ENCODE results near the gene ECT2L. TPM values are rescaled to one million over a fixed set of nuclear protein-coding genes. Genes with fewer than 3 reads are reported as not detected.

The ECT2L gene
- total and polyA plus RNA-seq, 2 experiments from 2014 or later: 0.03 to 0.15 TPM

DNA sequence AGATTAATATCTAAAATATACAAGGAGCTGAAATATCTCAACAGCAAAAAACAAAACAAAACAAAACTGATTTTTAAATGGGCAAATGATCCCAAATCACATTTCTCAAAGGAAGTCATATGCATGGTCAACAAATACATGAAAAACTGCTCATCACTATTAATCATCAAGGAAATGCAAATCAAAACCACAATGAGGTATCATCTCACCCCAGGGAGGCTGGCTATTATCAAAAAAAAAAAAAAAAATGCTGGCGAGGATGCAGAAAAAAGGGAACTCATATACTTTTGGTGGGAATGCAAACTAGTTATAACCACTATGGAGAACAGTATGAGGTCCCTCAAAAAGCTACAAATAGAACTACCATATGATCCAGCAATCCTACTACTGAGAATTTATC is 157.6 kb downstream of the ECT2L start:
- Histone ChIP-seq H2AFZ (no peak overlapping the region), H3K27me3 (ENCODE audit: insufficient read depth) (no peaks in the 10 kb centered on the region), H3K4me3 (no peak overlapping the region), H3F3A (replicated peaks; ENCODE audit: low read depth) (no peaks in the 10 kb centered on the region), H3K36me3 (ENCODE audit: insufficient read depth) (no peaks in the 10 kb centered on the region), H3K4me1 (ENCODE audit: insufficient read depth) (peaks cover 27% of the 10 kb centered on the region), H3K79me2 (replicated peaks; ENCODE audit: insufficient read depth) (peaks cover 100% of the 10 kb centered on the region), H3K9me2 (ENCODE audit: insufficient read depth) (no peaks in the 10 kb centered on the region), H3K4me2 (no peak overlapping the region), H3K27ac (ENCODE audit: low read depth) (no peak overlapping the region), H4K20me1 (replicated peaks; ENCODE audit: insufficient read depth) (peaks cover 10% of the 10 kb centered on the region)
- no peak for ATAC-seq
- TF ChIP-seq, protein P1, sequence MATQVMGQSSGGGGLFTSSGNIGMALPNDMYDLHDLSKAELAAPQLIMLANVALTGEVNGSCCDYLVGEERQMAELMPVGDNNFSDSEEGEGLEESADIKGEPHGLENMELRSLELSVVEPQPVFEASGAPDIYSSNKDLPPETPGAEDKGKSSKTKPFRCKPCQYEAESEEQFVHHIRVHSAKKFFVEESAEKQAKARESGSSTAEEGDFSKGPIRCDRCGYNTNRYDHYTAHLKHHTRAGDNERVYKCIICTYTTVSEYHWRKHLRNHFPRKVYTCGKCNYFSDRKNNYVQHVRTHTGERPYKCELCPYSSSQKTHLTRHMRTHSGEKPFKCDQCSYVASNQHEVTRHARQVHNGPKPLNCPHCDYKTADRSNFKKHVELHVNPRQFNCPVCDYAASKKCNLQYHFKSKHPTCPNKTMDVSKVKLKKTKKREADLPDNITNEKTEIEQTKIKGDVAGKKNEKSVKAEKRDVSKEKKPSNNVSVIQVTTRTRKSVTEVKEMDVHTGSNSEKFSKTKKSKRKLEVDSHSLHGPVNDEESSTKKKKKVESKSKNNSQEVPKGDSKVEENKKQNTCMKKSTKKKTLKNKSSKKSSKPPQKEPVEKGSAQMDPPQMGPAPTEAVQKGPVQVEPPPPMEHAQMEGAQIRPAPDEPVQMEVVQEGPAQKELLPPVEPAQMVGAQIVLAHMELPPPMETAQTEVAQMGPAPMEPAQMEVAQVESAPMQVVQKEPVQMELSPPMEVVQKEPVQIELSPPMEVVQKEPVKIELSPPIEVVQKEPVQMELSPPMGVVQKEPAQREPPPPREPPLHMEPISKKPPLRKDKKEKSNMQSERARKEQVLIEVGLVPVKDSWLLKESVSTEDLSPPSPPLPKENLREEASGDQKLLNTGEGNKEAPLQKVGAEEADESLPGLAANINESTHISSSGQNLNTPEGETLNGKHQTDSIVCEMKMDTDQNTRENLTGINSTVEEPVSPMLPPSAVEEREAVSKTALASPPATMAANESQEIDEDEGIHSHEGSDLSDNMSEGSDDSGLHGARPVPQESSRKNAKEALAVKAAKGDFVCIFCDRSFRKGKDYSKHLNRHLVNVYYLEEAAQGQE (IDR thresholded peaks at IDR 0.05; ENCODE audit: unreplicated experiment): no peak
- TF ChIP-seq, protein P2, sequence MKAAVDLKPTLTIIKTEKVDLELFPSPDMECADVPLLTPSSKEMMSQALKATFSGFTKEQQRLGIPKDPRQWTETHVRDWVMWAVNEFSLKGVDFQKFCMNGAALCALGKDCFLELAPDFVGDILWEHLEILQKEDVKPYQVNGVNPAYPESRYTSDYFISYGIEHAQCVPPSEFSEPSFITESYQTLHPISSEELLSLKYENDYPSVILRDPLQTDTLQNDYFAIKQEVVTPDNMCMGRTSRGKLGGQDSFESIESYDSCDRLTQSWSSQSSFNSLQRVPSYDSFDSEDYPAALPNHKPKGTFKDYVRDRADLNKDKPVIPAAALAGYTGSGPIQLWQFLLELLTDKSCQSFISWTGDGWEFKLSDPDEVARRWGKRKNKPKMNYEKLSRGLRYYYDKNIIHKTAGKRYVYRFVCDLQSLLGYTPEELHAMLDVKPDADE (IDR thresholded peaks at IDR 0.05): no peak
- TF ChIP-seq ZNF331 (CRISPR knock-in tag; IDR thresholded peaks at IDR 0.05; ENCODE audit: low read depth) (no peak), STAT1 (IDR thresholded peaks at IDR 0.05; ENCODE audit: unreplicated experiment) (no peak), EZH2 (IDR thresholded peaks at IDR 0.05; ENCODE audit: low read depth, unreplicated experiment) (no peak), NANOG (IDR thresholded peaks at IDR 0.05; ENCODE audit: borderline replicate concordance) (no peak), ZNF114 (CRISPR knock-in tag; IDR thresholded peaks at IDR 0.05) (no peak), CREB1 (CRISPR knock-in tag; IDR thresholded peaks at IDR 0.05; ENCODE audit: low read depth) (no peak), EZH2phosphoT487 (IDR thresholded peaks at IDR 0.05; ENCODE audit: unreplicated experiment) (no peak)
- TF ChIP-seq, protein P3, sequence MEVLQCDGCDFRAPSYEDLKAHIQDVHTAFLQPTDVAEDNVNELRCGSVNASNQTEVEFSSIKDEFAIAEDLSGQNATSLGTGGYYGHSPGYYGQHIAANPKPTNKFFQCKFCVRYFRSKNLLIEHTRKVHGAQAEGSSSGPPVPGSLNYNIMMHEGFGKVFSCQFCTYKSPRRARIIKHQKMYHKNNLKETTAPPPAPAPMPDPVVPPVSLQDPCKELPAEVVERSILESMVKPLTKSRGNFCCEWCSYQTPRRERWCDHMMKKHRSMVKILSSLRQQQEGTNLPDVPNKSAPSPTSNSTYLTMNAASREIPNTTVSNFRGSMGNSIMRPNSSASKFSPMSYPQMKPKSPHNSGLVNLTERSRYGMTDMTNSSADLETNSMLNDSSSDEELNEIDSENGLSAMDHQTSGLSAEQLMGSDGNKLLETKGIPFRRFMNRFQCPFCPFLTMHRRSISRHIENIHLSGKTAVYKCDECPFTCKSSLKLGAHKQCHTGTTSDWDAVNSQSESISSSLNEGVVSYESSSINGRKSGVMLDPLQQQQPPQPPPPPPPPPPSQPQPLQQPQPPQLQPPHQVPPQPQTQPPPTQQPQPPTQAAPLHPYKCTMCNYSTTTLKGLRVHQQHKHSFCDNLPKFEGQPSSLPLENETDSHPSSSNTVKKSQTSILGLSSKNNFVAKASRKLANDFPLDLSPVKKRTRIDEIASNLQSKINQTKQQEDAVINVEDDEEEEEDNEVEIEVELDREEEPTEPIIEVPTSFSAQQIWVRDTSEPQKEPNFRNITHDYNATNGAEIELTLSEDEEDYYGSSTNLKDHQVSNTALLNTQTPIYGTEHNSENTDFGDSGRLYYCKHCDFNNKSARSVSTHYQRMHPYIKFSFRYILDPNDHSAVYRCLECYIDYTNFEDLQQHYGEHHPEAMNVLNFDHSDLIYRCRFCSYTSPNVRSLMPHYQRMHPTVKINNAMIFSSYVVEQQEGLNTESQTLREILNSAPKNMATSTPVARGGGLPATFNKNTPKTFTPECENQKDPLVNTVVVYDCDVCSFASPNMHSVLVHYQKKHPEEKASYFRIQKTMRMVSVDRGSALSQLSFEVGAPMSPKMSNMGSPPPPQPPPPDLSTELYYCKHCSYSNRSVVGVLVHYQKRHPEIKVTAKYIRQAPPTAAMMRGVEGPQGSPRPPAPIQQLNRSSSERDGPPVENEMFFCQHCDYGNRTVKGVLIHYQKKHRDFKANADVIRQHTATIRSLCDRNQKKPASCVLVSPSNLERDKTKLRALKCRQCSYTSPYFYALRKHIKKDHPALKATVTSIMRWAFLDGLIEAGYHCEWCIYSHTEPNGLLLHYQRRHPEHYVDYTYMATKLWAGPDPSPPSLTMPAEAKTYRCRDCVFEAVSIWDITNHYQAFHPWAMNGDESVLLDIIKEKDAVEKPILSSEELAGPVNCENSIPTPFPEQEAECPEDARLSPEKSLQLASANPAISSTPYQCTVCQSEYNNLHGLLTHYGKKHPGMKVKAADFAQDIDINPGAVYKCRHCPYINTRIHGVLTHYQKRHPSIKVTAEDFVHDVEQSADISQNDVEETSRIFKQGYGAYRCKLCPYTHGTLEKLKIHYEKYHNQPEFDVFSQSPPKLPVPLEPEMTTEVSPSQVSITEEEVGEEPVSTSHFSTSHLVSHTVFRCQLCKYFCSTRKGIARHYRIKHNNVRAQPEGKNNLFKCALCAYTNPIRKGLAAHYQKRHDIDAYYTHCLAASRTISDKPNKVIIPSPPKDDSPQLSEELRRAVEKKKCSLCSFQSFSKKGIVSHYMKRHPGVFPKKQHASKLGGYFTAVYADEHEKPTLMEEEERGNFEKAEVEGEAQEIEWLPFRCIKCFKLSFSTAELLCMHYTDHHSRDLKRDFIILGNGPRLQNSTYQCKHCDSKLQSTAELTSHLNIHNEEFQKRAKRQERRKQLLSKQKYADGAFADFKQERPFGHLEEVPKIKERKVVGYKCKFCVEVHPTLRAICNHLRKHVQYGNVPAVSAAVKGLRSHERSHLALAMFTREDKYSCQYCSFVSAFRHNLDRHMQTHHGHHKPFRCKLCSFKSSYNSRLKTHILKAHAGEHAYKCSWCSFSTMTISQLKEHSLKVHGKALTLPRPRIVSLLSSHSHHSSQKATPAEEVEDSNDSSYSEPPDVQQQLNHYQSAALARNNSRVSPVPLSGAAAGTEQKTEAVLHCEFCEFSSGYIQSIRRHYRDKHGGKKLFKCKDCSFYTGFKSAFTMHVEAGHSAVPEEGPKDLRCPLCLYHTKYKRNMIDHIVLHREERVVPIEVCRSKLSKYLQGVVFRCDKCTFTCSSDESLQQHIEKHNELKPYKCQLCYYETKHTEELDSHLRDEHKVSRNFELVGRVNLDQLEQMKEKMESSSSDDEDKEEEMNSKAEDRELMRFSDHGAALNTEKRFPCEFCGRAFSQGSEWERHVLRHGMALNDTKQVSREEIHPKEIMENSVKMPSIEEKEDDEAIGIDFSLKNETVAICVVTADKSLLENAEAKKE (CRISPR knock-in tag; IDR thresholded peaks at IDR 0.05): no peak
- TF ChIP-seq, protein P4, sequence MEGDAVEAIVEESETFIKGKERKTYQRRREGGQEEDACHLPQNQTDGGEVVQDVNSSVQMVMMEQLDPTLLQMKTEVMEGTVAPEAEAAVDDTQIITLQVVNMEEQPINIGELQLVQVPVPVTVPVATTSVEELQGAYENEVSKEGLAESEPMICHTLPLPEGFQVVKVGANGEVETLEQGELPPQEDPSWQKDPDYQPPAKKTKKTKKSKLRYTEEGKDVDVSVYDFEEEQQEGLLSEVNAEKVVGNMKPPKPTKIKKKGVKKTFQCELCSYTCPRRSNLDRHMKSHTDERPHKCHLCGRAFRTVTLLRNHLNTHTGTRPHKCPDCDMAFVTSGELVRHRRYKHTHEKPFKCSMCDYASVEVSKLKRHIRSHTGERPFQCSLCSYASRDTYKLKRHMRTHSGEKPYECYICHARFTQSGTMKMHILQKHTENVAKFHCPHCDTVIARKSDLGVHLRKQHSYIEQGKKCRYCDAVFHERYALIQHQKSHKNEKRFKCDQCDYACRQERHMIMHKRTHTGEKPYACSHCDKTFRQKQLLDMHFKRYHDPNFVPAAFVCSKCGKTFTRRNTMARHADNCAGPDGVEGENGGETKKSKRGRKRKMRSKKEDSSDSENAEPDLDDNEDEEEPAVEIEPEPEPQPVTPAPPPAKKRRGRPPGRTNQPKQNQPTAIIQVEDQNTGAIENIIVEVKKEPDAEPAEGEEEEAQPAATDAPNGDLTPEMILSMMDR (conservative IDR thresholded peaks at IDR 0.05; ENCODE audit: low read depth in 2 of 2): no peak
- H3K4me1 Mint-ChIP-seq: peaks cover 50% of the 10 kb centered on the region
- no peak for DNase-seq (ENCODE audit: low spot score)
- no peak overlapping the region for H3K27ac Mint-ChIP-seq
- H3K36me3 Mint-ChIP-seq (ENCODE audit: low read depth): peaks cover 6% of the 10 kb centered on the region; the same call in 2 of the 3 replicates
- H3K9me3 Mint-ChIP-seq: no peaks in the 10 kb centered on the region
- no peak overlapping the region for H3K4me3 Mint-ChIP-seq
- peaks cover 1% of the 10 kb centered on the region for H3K27me3 Mint-ChIP-seq (ENCODE audit: insufficient read depth, low read depth, poor library complexity)
